GM12892 (cell line): ENCODE results near the gene GPR153.

ENCODE experiments used
- POLR2A ChIP-seq: IDR thresholded peaks from 2 replicates; pipeline ENCODE4 v1.6.1; 2011; ENCODE audit warnings: low read depth, low read length, control low read depth
- POLR2AphosphoS5 ChIP-seq: IDR thresholded peaks from 2 replicates; pipeline ENCODE4 v1.6.1; 2011; ENCODE audit warnings: low read depth, low read length, control low read depth

- TF ChIP-seq POLR2A (no peak), POLR2AphosphoS5 (no peak)
Observed at GRCh38 chr1:6300342-6301048, 39.6 kb upstream of the GPR153 start.
